Endothelial cell of umbilical vein (primary cell): ENCODE results near the gene ATXN7. TPM values are rescaled to one million over a fixed set of nuclear protein-coding genes. Genes with fewer than 3 reads are reported as not detected.

Experiments
- BruUV-seq: library from RNA; stranded (reverse); fragments of 400-500 nt; replicated peaks from 2 replicates; lab custom pipeline; 2021; lab: Mats Ljungman, UMichigan
- CTCF ChIA-PET: fragments of 300-600, 350-600 bp; sonication (Branson Sonifier 250); formaldehyde crosslinking; loops from one replicate; lab custom pipeline; 2021; ENCODE audit warnings: antibody characterized with exemption, inconsistent platforms; lab: Charles Lee
- POLR2A ChIA-PET: fragments of 300-600, 350-600 bp; sonication (Branson Sonifier 250); formaldehyde crosslinking; loops from one replicate; lab custom pipeline; 2021; ENCODE audit warnings: antibody characterized with exemption, inconsistent platforms; lab: Charles Lee
- DNase-seq: peaks from one replicate; pipeline ENCODE4 v3.0.0-alpha.2; 2011; ENCODE audit warnings: low read depth, low spot score
- FAIRE-seq: peaks from 2 replicates; lab custom pipeline; 2011; peaks lifted over from hg19 to GRCh38; lab: Jason Lieb, UNC
- H2AFZ ChIP-seq: 2 replicates; pipeline ENCODE4 v1.6.0; 2012; ENCODE audit warnings: low read depth, low read length, control low read depth, inconsistent platforms
- H3K27ac ChIP-seq: 2 replicates; pipeline ENCODE4 v1.5.1; 2011; ENCODE audit warnings: low read depth, mild to moderate bottlenecking, control low read depth, low read length, moderate library complexity; ENCODE audit not compliant: insufficient read depth
- H3K27me3 ChIP-seq, 2 experiments: 2 replicates each; pipeline versions ENCODE4 v1.6.0 to v1.6.1; 2011; ENCODE audit warnings: low read length in 2 of 2, mixed read lengths in 1 of 2; ENCODE audit not compliant: control insufficient read depth in 2 of 2, insufficient read depth in 2 of 2
- H3K36me3 ChIP-seq, 2 experiments: 2 replicates in 1 of 2; 3 replicates in 1 of 2; pipeline ENCODE4 v1.5.1; 2011; ENCODE audit warnings: low read length in 2 of 2, mild to moderate bottlenecking in 1 of 2, moderate library complexity in 1 of 2; ENCODE audit not compliant: control insufficient read depth in 2 of 2, insufficient read depth in 2 of 2; ENCODE audit errors: extremely low read depth in 1 of 2
- H3K4me1 ChIP-seq: 3 replicates; pipeline ENCODE4 v1.5.1; 2011; ENCODE audit warnings: mild to moderate bottlenecking, low read length; ENCODE audit not compliant: control insufficient read depth, insufficient read depth; ENCODE audit errors: extremely low read depth
- H3K4me2 ChIP-seq: 2 replicates; pipeline ENCODE4 v1.6.1; 2011; ENCODE audit warnings: low read length, control low read depth, mixed read lengths; ENCODE audit not compliant: insufficient read depth
- H3K4me3 ChIP-seq, 3 experiments: fragments of 200-600 bp in 1 of 3; sonication (generic), shearing (Covaris generic) in 1 of 3; replicated peaks in 1 of 3; 2 replicates each; pipeline ENCODE4 v1.5.1; 2011 to 2016; ENCODE audit warnings: control low read depth in 3 of 3, low read length in 3 of 3, mild to moderate bottlenecking in 2 of 3, inconsistent platforms in 1 of 3, low read depth in 1 of 3, moderate library complexity in 1 of 3; ENCODE audit not compliant: insufficient read depth in 1 of 3
- H3K79me2 ChIP-seq: 2 replicates; pipeline ENCODE4 v1.6.0; 2012; ENCODE audit warnings: low read length, inconsistent platforms; ENCODE audit not compliant: control insufficient read depth, insufficient read depth
- H3K9ac ChIP-seq: replicated peaks from 2 replicates; pipeline ENCODE3; 2011; ENCODE audit warnings: low read length, control low read depth; ENCODE audit not compliant: insufficient read depth; ENCODE audit errors: extremely low read depth
- H3K9me1 ChIP-seq: replicated peaks from 3 replicates; pipeline ENCODE4 v1.6.0; 2011; ENCODE audit warnings: mild to moderate bottlenecking, low read length; ENCODE audit not compliant: control insufficient read depth, insufficient read depth; ENCODE audit errors: extremely low read depth
- H3K9me3 ChIP-seq: replicated peaks from 2 replicates; pipeline ENCODE4 v1.5.1; 2012; ENCODE audit warnings: low read length, inconsistent platforms; ENCODE audit not compliant: control insufficient read depth, insufficient read depth
- H4K20me1 ChIP-seq: replicated peaks from 2 replicates; pipeline ENCODE3; 2011; ENCODE audit warnings: mild to moderate bottlenecking, low read length; ENCODE audit not compliant: control insufficient read depth, insufficient read depth; ENCODE audit errors: extremely low read depth
- CTCF ChIP-seq, 2 donors: IDR thresholded peaks; 1 replicate in 1 of 2; 2 replicates in 1 of 2; pipeline ENCODE4 v1.5.1; 2011; ENCODE audit warnings: low read length in 2 of 2, mild to moderate bottlenecking in 2 of 2, moderate library complexity in 2 of 2, control low read depth in 1 of 2, inconsistent platforms in 1 of 2, low read depth in 1 of 2; ENCODE audit not compliant: insufficient read depth in 1 of 2; ENCODE audit errors: extremely low read depth in 1 of 2
- EZH2 ChIP-seq: IDR thresholded peaks from 2 replicates; pipeline ENCODE4 v1.6.1; 2012; ENCODE audit warnings: borderline replicate concordance, low read depth, mild to moderate bottlenecking, moderate library complexity, low read length, inconsistent platforms; ENCODE audit not compliant: severe bottlenecking
- FOS ChIP-seq: IDR thresholded peaks from 2 replicates; pipeline ENCODE4 v1.6.1; 2011; ENCODE audit warnings: mild to moderate bottlenecking, low read length, moderate library complexity, borderline replicate concordance; ENCODE audit not compliant: insufficient read depth
- GATA2 ChIP-seq: IDR thresholded peaks from 2 replicates; pipeline ENCODE4 v1.7.0; 2011; ENCODE audit warnings: low read depth, mild to moderate bottlenecking, moderate library complexity, mixed read lengths, low read length; ENCODE audit not compliant: insufficient read length, insufficient read depth
- JUN ChIP-seq: IDR thresholded peaks from 2 replicates; pipeline ENCODE4 v1.6.1; 2011; ENCODE audit warnings: borderline replicate concordance, low read depth; ENCODE audit not compliant: insufficient read length, insufficient read depth
- MAX ChIP-seq: IDR thresholded peaks from 2 replicates; pipeline ENCODE4 v1.6.1; 2011; ENCODE audit not compliant: insufficient read depth, insufficient read length
- MYC ChIP-seq: IDR thresholded peaks from one replicate; pipeline ENCODE4 v1.6.1; 2011; ENCODE audit warnings: mild to moderate bottlenecking, low read depth, low read length
- POLR2A ChIP-seq: IDR thresholded peaks from 2 replicates; pipeline ENCODE4 v1.6.1; 2012; ENCODE audit warnings: low read depth, mild to moderate bottlenecking, control low read depth, low read length
- POLR2AphosphoS5 ChIP-seq: IDR thresholded peaks from 2 replicates; pipeline ENCODE4 v1.6.1; 2012; ENCODE audit warnings: low read depth, mild to moderate bottlenecking, control low read depth, low read length, moderate library complexity; ENCODE audit not compliant: insufficient read depth
- dilution Hi-C: fragments of 300-500 bp; cut with MboI; formaldehyde crosslinking; loops from one replicate; pipeline ENCODE4 v1.15.0; 2019; ENCODE audit warnings: low sequenced_read_pairs; ENCODE audit not compliant: extremely low pct_ligation_motif_present
- intact Hi-C: fragments of 100-400 bp; cut with micrococcal nuclease; formaldehyde crosslinking; loops from one replicate; pipeline ENCODE4 v1.10.0; 2022
- polyA plus RNA-seq, 4 experiments: library from polyadenylated mRNA; depleted of rRNA in 3 of 4; stranded (reverse) in 3 of 4; unstranded in 1 of 4; fragments of >200 nt; gene quantifications; 2 replicates each; pipeline versions ENCODE4 v1.2.1 to v1.2.3, GENCODE V29; 2011 to 2012; ENCODE audit warnings: missing spikeins in 1 of 4
- total RNA-seq: library from RNA; stranded (reverse); gene quantifications from 2 replicates; pipeline ENCODE4 v1.2.3, GENCODE V29; 2021

Gene ATXN7
- total and polyA plus RNA-seq, 2 donors (not counting 3 experiments of a cell fraction or from before 2014, with no cell fraction given): 21.2 to 34.7 TPM

GRCh38 chr3:63933459-63933858 is 69.8 kb downstream of the ATXN7 start:
- no TSS peak for BruUV-seq

More at GRCh38 chr3:63933459-63933858, 69.8 kb downstream of the ATXN7 start:
- CTCF ChIA-PET: interaction anchor here (1.4 kb wide), 1 partner anchor 28 kb away, joined by 6 read pairs; no protein-coding TSS in a partner anchor
- no peaks in the 10 kb centered on the region for H3K9me3 ChIP-seq
- H3K9me1 ChIP-seq: no peaks in the 10 kb centered on the region
- H3K27ac ChIP-seq: no peak overlapping the region
- H3K9ac ChIP-seq: no peak overlapping the region
- no peaks in the 10 kb centered on the region for H3K27me3 ChIP-seq
- H3K4me2 ChIP-seq: no peak overlapping the region
- no peak overlapping the region for H3K4me3 ChIP-seq
- no peak for DNase-seq
- dilution Hi-C loops: no loop called here
- peaks cover 0 to 2% of the 10 kb centered on the region in 2 experiments for H3K36me3 ChIP-seq
- POLR2A ChIA-PET: no interaction called here
- H3K4me1 ChIP-seq: peaks cover 12% of the 10 kb centered on the region
- peaks cover 72% of the 10 kb centered on the region for H3K79me2 ChIP-seq
- intact Hi-C loops: no loop called here
- no peak for FAIRE-seq
- TF ChIP-seq EZH2 (no peak), CTCF (IDR thresholded peaks at IDR 0.05; ENCODE audit: extremely low read depth in 1 of 2, insufficient read depth in 1 of 2, low read depth in 1 of 2, low read length in 2 of 2) (no peak), MYC (no peak), MAX (no peak), POLR2AphosphoS5 (no peak), GATA2 (no peak), POLR2A (no peak), JUN (no peak), FOS (no peak)
- no peak overlapping the region for H2AFZ ChIP-seq
- peaks cover 13% of the 10 kb centered on the region for H4K20me1 ChIP-seq
